ENCODE results near the gene FITM1. TPM values are rescaled to one million over a fixed set of nuclear protein-coding genes. Genes with fewer than 3 reads are reported as not detected.

FITM1 gene
- total RNA-seq, 1 experiment from 2014 or later, result 0.72 TPM

GRCh38 chr14:24108336-24108874 lies 22.1 kb upstream of the FITM1 start:
- no peak overlapping the region for H3K56ac ChIP-seq (ENCODE audit: insufficient read length, low read depth, low read length)
- no peak overlapping the region for H2BK12ac ChIP-seq (ENCODE audit: insufficient read length, low read depth, low read length)
- H3K9ac ChIP-seq (ENCODE audit: extremely low read depth, insufficient read length, low read length), result no peak overlapping the region
- no peak overlapping the region for H3T11ph ChIP-seq (ENCODE audit: low read length)
- H2AFZ ChIP-seq (ENCODE audit: low read length), result no peak overlapping the region
- H4K8ac ChIP-seq (replicated peaks; ENCODE audit: insufficient read length, low read depth, low read length), result no peak overlapping the region
- no peak overlapping the region for H2BK5ac ChIP-seq (ENCODE audit: insufficient read length, low read length)
- H3K79me1 ChIP-seq (ENCODE audit: insufficient read depth, low read depth, low read length, poor library complexity, severe bottlenecking), result no peaks in the 10 kb centered on the region
- no peaks in the 10 kb centered on the region for H3K9me3 ChIP-seq (ENCODE audit: control insufficient read depth, low read depth, low read length)
- H3K4ac ChIP-seq (ENCODE audit: low read depth, low read length), result no peak overlapping the region
- H3K4me2 ChIP-seq (ENCODE audit: insufficient read depth, insufficient read length, low read length), result no peak overlapping the region
- Mint-ChIP-seq H3K36me3 (ENCODE audit: insufficient read depth in 1 of 3, low read depth in 3 of 3) (peaks cover 16 to 20% (median 19%) of the 10 kb centered on the region in 3 experiments), H3K4me1 (peaks cover 3 to 5% of the 10 kb centered on the region in 2 experiments), H3K9me3 (peaks cover 15 to 16% of the 10 kb centered on the region in 2 experiments), H3K27ac (no peak overlapping the region), H3K27me3 (ENCODE audit: low read depth) (no peaks in the 10 kb centered on the region), H3K4me3 (no peak overlapping the region)
- H4K20me1 ChIP-seq (ENCODE audit: control insufficient read depth, insufficient read depth, insufficient read length), result no peaks in the 10 kb centered on the region
- no peak overlapping the region for H4K5ac ChIP-seq (ENCODE audit: insufficient read length, low read depth, low read length)
- no peak overlapping the region for H2BK20ac ChIP-seq (ENCODE audit: low read depth, low read length, poor library complexity, severe bottlenecking)
- H3K14ac ChIP-seq (ENCODE audit: insufficient read depth, low read length), result no peak overlapping the region
- TF ChIP-seq CTCF (conservative IDR thresholded peaks at IDR 0.05), result no peak
- no peak overlapping the region for H2BK120ac ChIP-seq (ENCODE audit: low read depth, low read length, poor library complexity, severe bottlenecking)
- no peaks in the 10 kb centered on the region for H3K27me3 ChIP-seq (ENCODE audit: insufficient read depth, low read length)
- no peak for DNase-seq
- H4K91ac ChIP-seq (ENCODE audit: insufficient read length, low read depth, low read length), result no peak overlapping the region
- no peak overlapping the region for H3K23ac ChIP-seq (ENCODE audit: insufficient read length, low read depth, low read length)
- H3K79me2 ChIP-seq (ENCODE audit: insufficient read depth, low read length), result no peaks in the 10 kb centered on the region
- H3K4me1 ChIP-seq (ENCODE audit: insufficient read depth, low read length), result no peaks in the 10 kb centered on the region
- H3K27ac ChIP-seq (ENCODE audit: insufficient read length, low read depth, low read length), result no peak overlapping the region
- H2BK15ac ChIP-seq (ENCODE audit: low read depth, low read length), result no peak overlapping the region
- no peak overlapping the region for H3K18ac ChIP-seq (ENCODE audit: insufficient read length, low read depth, low read length)
- no peak overlapping the region for H2AK5ac ChIP-seq (ENCODE audit: insufficient read length, low read length)
- peaks cover 1% of the 10 kb centered on the region for H3K23me2 ChIP-seq (ENCODE audit: insufficient read length, low read depth, low read length, poor library complexity, severe bottlenecking)
- WGBS (ENCODE audit: extremely low coverage, insufficient read length, low lambda C conversion rate), result no CpG with 5 or more reads among the region's 5 CpGs

All from H9 (cell line).